NB4 (cell line): ENCODE results near the gene RRP8.

ENCODE experiments used
- DNase-seq: peaks from one replicate; pipeline ENCODE4 v3.0.0; 2010; ENCODE audit warnings: low read depth
- H3K4me3 ChIP-seq: one replicate; pipeline ENCODE4 v1.5.1; 2011; ENCODE audit warnings: mild to moderate bottlenecking, low read depth, low read length, moderate library complexity
- CTCF ChIP-seq: IDR thresholded peaks from one replicate; pipeline ENCODE4 v1.5.1; 2012; ENCODE audit warnings: low read depth, low read length
- MAX ChIP-seq: IDR thresholded peaks from 2 replicates; pipeline ENCODE4 v1.6.1; 2011; ENCODE audit warnings: low read depth, low read length
- MYC ChIP-seq: IDR thresholded peaks from 2 replicates; pipeline ENCODE4 v1.6.1; 2011; ENCODE audit warnings: low read depth, low read length
- POLR2A ChIP-seq: IDR thresholded peaks from 2 replicates; pipeline ENCODE4 v1.6.1; 2011; ENCODE audit warnings: mild to moderate bottlenecking; ENCODE audit not compliant: insufficient read length; ENCODE audit errors: extremely low read depth

The RRP8 gene

GRCh38 chr11:6563121-6563619 is 40.2 kb downstream of the RRP8 start:
- no peak for DNase-seq
- TF ChIP-seq MAX = no peak
- no peak for TF ChIP-seq MYC
- TF ChIP-seq POLR2A = no peak
- TF ChIP-seq CTCF = no peak
- no peak overlapping the region for H3K4me3 ChIP-seq

- no peak for DNase-seq
- no peak overlapping the region for H3K4me3 ChIP-seq
- no peak for TF ChIP-seq MAX
Measured at GRCh38 chr11:6561288-6561687, 42.1 kb downstream of the RRP8 start.

GRCh38 chr11:6559369-6559768 is 44.0 kb downstream of the RRP8 start:
- TF ChIP-seq POLR2A (no peak), CTCF (no peak), MAX (no peak), MYC (no peak)
- no peak for DNase-seq
- H3K4me3 ChIP-seq = no peak overlapping the region

- no peak overlapping the region for H3K4me3 ChIP-seq
- TF ChIP-seq POLR2A (no peak), MAX (no peak), CTCF (no peak), MYC (no peak)
- no peak for DNase-seq
Measured at GRCh38 chr11:6557761-6558674, 45.4 kb downstream of the RRP8 start.

GRCh38 chr11:6557063-6557462 is 46.4 kb downstream of the RRP8 start:
- no peak overlapping the region for H3K4me3 ChIP-seq
- no peak for DNase-seq
- TF ChIP-seq CTCF = no peak
- no peak for TF ChIP-seq POLR2A
- TF ChIP-seq MAX = no peak
- TF ChIP-seq MYC = no peak

GRCh38 chr11:6556139-6556949 is 47.1 kb downstream of the RRP8 start:
- TF ChIP-seq MAX = no peak
- no peak for TF ChIP-seq POLR2A
- TF ChIP-seq MYC = no peak
- TF ChIP-seq CTCF = no peak
- no peak overlapping the region for H3K4me3 ChIP-seq
- DNase-seq = no peak
